Adrenal gland (tissue), 5 donors: ENCODE data around the gene DNAJB5.

Experiments
- POLR2A ChIP-seq, 2 donors: fragments of 450-650 bp; IDR thresholded peaks; one replicate each; pipeline ENCODE4 v1.6.1; 2017; ENCODE audit warnings: antibody characterized with exemption in 2 of 2, mild to moderate bottlenecking in 2 of 2, moderate library complexity in 1 of 2
- TF ChIP-seq, protein P1 (sequence below), 6 experiments: fragments of 450-650 bp in 4 of 6; fragments of 200-600 bp in 2 of 6; sonication (generic) in 1 of 6; IDR thresholded peaks; 1 replicate in 5 of 6; 2 replicates in 1 of 6; pipeline versions ENCODE4 v1.5.1 to v1.8.0; 2016 to 2021; ENCODE audit warnings: antibody characterized with exemption in 6 of 6, mild to moderate bottlenecking in 2 of 6, moderate library complexity in 1 of 6
- donor health status: DM: no; HTN: no; CAD: no.

DNA sequence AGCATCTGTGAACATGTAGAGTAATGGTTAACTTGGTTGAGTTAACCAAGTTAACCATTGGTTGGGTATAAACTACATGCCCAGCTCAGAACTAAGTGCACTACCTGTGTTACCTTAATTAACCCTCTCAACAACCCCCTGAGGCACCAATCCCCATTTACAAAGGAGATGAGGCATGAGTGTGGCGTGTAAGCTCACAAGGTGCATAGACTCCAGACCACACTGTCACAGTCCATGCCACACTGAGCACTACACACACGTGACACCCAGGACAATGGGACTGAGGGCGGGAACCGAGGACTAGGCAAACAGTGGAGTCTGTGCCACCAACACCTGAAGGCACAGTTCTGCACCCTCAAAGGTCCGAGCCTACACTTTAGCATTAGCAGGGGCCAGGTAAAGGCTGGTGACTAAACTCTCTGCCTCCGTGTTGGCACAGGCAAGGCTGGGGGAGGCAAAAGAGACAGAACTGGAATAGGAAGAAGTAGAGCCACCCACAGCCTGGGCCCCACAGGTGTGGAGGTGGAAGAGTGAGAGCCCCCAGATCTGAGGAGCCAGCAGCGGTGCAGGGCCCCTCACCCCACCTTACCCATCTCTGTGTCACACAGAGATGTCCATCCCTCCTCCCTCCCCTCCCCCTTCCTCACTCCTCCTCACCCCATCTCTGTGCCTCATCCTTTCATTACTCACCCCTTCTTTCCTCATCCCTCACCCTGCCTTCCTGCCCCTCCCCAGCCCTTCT is 2.2 kb upstream of the DNAJB5 start:
- TF ChIP-seq, protein P1, sequence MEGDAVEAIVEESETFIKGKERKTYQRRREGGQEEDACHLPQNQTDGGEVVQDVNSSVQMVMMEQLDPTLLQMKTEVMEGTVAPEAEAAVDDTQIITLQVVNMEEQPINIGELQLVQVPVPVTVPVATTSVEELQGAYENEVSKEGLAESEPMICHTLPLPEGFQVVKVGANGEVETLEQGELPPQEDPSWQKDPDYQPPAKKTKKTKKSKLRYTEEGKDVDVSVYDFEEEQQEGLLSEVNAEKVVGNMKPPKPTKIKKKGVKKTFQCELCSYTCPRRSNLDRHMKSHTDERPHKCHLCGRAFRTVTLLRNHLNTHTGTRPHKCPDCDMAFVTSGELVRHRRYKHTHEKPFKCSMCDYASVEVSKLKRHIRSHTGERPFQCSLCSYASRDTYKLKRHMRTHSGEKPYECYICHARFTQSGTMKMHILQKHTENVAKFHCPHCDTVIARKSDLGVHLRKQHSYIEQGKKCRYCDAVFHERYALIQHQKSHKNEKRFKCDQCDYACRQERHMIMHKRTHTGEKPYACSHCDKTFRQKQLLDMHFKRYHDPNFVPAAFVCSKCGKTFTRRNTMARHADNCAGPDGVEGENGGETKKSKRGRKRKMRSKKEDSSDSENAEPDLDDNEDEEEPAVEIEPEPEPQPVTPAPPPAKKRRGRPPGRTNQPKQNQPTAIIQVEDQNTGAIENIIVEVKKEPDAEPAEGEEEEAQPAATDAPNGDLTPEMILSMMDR (IDR thresholded peaks at IDR 0.05): no peak
- TF ChIP-seq POLR2A (IDR thresholded peaks at IDR 0.05): no peak
